Measurements from ENCODE around the gene RPL26. TPM values are rescaled to one million over a fixed set of nuclear protein-coding genes. Genes with fewer than 3 reads are reported as not detected.
A peak's percentile ranks its signal among the peaks of the same experiment; 100 is the strongest.

Gene RPL26
- total and polyA plus RNA-seq, 2 donors (not counting 3 experiments of a cell fraction or from before 2014, with no cell fraction given), result 1,805 to 2,229 TPM

GRCh38 chr17:8421571-8421970 lies 38.6 kb upstream of the RPL26 start:
- Histone ChIP-seq H3K27ac (ENCODE audit: insufficient read depth, low read depth, low read length) (no peak overlapping the region), H3K4me3 (replicated peaks in 1 of 3; ENCODE audit: insufficient read depth in 1 of 3, low read depth in 1 of 3, low read length in 3 of 3) (no peak overlapping the region), H3K4me1 (ENCODE audit: control insufficient read depth, extremely low read depth, insufficient read depth, low read length) (peaks cover 12% of the 10 kb centered on the region), H3K79me2 (ENCODE audit: control insufficient read depth, insufficient read depth, low read length) (no peaks in the 10 kb centered on the region), H3K9me1 (replicated peaks; ENCODE audit: control insufficient read depth, extremely low read depth, insufficient read depth, low read length) (no peaks in the 10 kb centered on the region), H2AFZ (ENCODE audit: low read depth, low read length) (no peak overlapping the region), H3K36me3 (ENCODE audit: control insufficient read depth in 2 of 2, extremely low read depth in 1 of 2, insufficient read depth in 2 of 2, low read length in 2 of 2) (no peaks in the 10 kb centered on the region), H3K4me2 (ENCODE audit: insufficient read depth, low read length) (no peak overlapping the region), H3K27me3 (ENCODE audit: control insufficient read depth in 2 of 2, insufficient read depth in 2 of 2, low read length in 2 of 2) (peaks cover 0 to 6% of the 10 kb centered on the region in 2 experiments), H3K9me3 (replicated peaks; ENCODE audit: control insufficient read depth, insufficient read depth, low read length) (no peaks in the 10 kb centered on the region), H4K20me1 (replicated peaks; ENCODE audit: control insufficient read depth, extremely low read depth, insufficient read depth, low read length) (no peaks in the 10 kb centered on the region), H3K9ac (replicated peaks; ENCODE audit: extremely low read depth, insufficient read depth, low read length) (no peak overlapping the region)
- DNase-seq (ENCODE audit: low read depth, low spot score) (peak; percentile 21), FAIRE-seq (peak; percentile 15)
- intact Hi-C loops (cut with micrococcal nuclease), result no loop called here
- BruUV-seq (replicated peaks), result no TSS peak
- no peak for TF ChIP-seq JUN (IDR thresholded peaks at IDR 0.05; ENCODE audit: borderline replicate concordance, insufficient read depth, insufficient read length, low read depth)
- no peak for TF ChIP-seq CTCF (IDR thresholded peaks at IDR 0.05; ENCODE audit: extremely low read depth in 1 of 2, insufficient read depth in 1 of 2, low read depth in 1 of 2, low read length in 2 of 2)
- no peak for TF ChIP-seq GATA2 (IDR thresholded peaks at IDR 0.05; ENCODE audit: insufficient read depth, insufficient read length, low read depth, low read length)
- no peak for TF ChIP-seq POLR2A (IDR thresholded peaks at IDR 0.05; ENCODE audit: low read depth, low read length)
- no peak for TF ChIP-seq EZH2 (IDR thresholded peaks at IDR 0.05; ENCODE audit: borderline replicate concordance, low read depth, low read length, severe bottlenecking)
- no peak for TF ChIP-seq FOS (IDR thresholded peaks at IDR 0.05; ENCODE audit: borderline replicate concordance, insufficient read depth, low read length)
- TF ChIP-seq MYC (IDR thresholded peaks at IDR 0.05; ENCODE audit: low read depth, low read length), result no peak
- TF ChIP-seq POLR2AphosphoS5 (IDR thresholded peaks at IDR 0.05; ENCODE audit: insufficient read depth, low read depth, low read length), result no peak
- no peak for TF ChIP-seq MAX (IDR thresholded peaks at IDR 0.05; ENCODE audit: insufficient read depth, insufficient read length)
- dilution Hi-C loops (cut with MboI; ENCODE audit: extremely low pct_ligation_motif_present, low sequenced_read_pairs), result no loop called here
- POLR2A ChIA-PET, result interaction anchor here (0.8 kb wide), 1 partner anchor 62 kb away, joined by 3 read pairs; no protein-coding TSS in a partner anchor
- CTCF ChIA-PET, result interaction anchor here (3.0 to 4.0 kb wide), 2 partner anchors 12 to 324 kb away, joined by 11 to 29 read pairs; no protein-coding TSS in a partner anchor

All from endothelial cell of umbilical vein (primary cell).